Measurements from ENCODE around the gene SH2D4B.
"Not testable (repeated sequence)": the region's sequence is repeated elsewhere in the genome, so short reads cannot be mapped to it uniquely, and the experiment has no call there.

SH2D4B gene

GRCh38 chr10:80538481-80539185 lies 931 bp downstream of the SH2D4B start:
- Histone ChIP-seq H3K36me3 (ENCODE audit: control insufficient read depth, insufficient read depth, low read length) (no peaks in the 10 kb centered on the region), H3K27me3 (ENCODE audit: control insufficient read depth, insufficient read depth, low read length) (0 out of 2 replicates have a peak, but pooled peaks cover 2% of the 10 kb centered on the region), H3K27ac (ENCODE audit: low read depth, low read length) (no peak overlapping the region), H3K9me3 (ENCODE audit: control insufficient read depth, insufficient read depth, low read length) (no peaks in the 10 kb centered on the region), H3K9ac (ENCODE audit: low read depth, low read length) (no peak overlapping the region), H3K4me3 (ENCODE audit: low read depth, low read length) (no peak overlapping the region), H3K4me1 (ENCODE audit: control insufficient read depth, insufficient read depth, low read length) (no peaks in the 10 kb centered on the region)

GRCh38 chr10:80539421-80540031 lies 1.8 kb downstream of the SH2D4B start:
- Histone ChIP-seq H3K4me1 (ENCODE audit: control insufficient read depth, insufficient read depth, low read length) (no peaks in the 10 kb centered on the region), H3K36me3 (ENCODE audit: control insufficient read depth, insufficient read depth, low read length) (no peaks in the 10 kb centered on the region), H3K4me3 (ENCODE audit: low read depth, low read length) (no peak overlapping the region), H3K9me3 (ENCODE audit: control insufficient read depth, insufficient read depth, low read length) (no peaks in the 10 kb centered on the region), H3K27ac (ENCODE audit: low read depth, low read length) (no peak overlapping the region), H3K9ac (ENCODE audit: low read depth, low read length) (no peak overlapping the region), H3K27me3 (ENCODE audit: control insufficient read depth, insufficient read depth, low read length) (0 out of 2 replicates have a peak, but pooled peaks cover 2% of the 10 kb centered on the region)

- Histone ChIP-seq H3K9me3 (ENCODE audit: control insufficient read depth, insufficient read depth, low read length) (no peaks in the 10 kb centered on the region), H3K9ac (ENCODE audit: low read depth, low read length) (no peak overlapping the region), H3K27me3 (ENCODE audit: control insufficient read depth, insufficient read depth, low read length) (0 out of 2 replicates have a peak, but pooled peaks cover 2% of the 10 kb centered on the region), H3K4me3 (ENCODE audit: low read depth, low read length) (no peak overlapping the region), H3K4me1 (ENCODE audit: control insufficient read depth, insufficient read depth, low read length) (no peaks in the 10 kb centered on the region), H3K36me3 (ENCODE audit: control insufficient read depth, insufficient read depth, low read length) (no peaks in the 10 kb centered on the region), H3K27ac (ENCODE audit: low read depth, low read length) (no peak overlapping the region)
These were observed 2.4 kb downstream of the SH2D4B start for GRCh38 chr10:80540136-80540535.

- Histone ChIP-seq H3K27ac (ENCODE audit: low read depth, low read length) (no peak overlapping the region), H3K9ac (ENCODE audit: low read depth, low read length) (no peak overlapping the region), H3K4me1 (ENCODE audit: control insufficient read depth, insufficient read depth, low read length) (no peaks in the 10 kb centered on the region), H3K4me3 (ENCODE audit: low read depth, low read length) (no peak overlapping the region), H3K36me3 (ENCODE audit: control insufficient read depth, insufficient read depth, low read length) (no peaks in the 10 kb centered on the region), H3K9me3 (ENCODE audit: control insufficient read depth, insufficient read depth, low read length) (no peaks in the 10 kb centered on the region), H3K27me3 (ENCODE audit: control insufficient read depth, insufficient read depth, low read length) (0 out of 2 replicates have a peak, but pooled peaks cover 2% of the 10 kb centered on the region)
These were observed 2.9 kb downstream of the SH2D4B start for GRCh38 chr10:80540618-80540980.

- H3K9ac ChIP-seq (ENCODE audit: low read depth, low read length), result no peak overlapping the region
- no peaks in the 10 kb centered on the region for H3K9me3 ChIP-seq (ENCODE audit: control insufficient read depth, insufficient read depth, low read length)
- 0 out of 2 replicates have a peak, but pooled peaks cover 2% of the 10 kb centered on the region for H3K27me3 ChIP-seq (ENCODE audit: control insufficient read depth, insufficient read depth, low read length)
- H3K36me3 ChIP-seq (ENCODE audit: control insufficient read depth, insufficient read depth, low read length), result no peaks in the 10 kb centered on the region
- no peaks in the 10 kb centered on the region for H3K4me1 ChIP-seq (ENCODE audit: control insufficient read depth, insufficient read depth, low read length)
- H3K4me3 ChIP-seq (ENCODE audit: low read depth, low read length), result no peak overlapping the region
- no peak overlapping the region for H3K27ac ChIP-seq (ENCODE audit: low read depth, low read length)
These were observed 3.5 kb downstream of the SH2D4B start for GRCh38 chr10:80540981-80541750.

GRCh38 chr10:80542053-80542452 lies 4.4 kb downstream of the SH2D4B start:
- H3K36me3 ChIP-seq (ENCODE audit: control insufficient read depth, insufficient read depth, low read length), result no peaks in the 10 kb centered on the region
- no peak overlapping the region for H3K27ac ChIP-seq (ENCODE audit: low read depth, low read length)
- H3K27me3 ChIP-seq (ENCODE audit: control insufficient read depth, insufficient read depth, low read length), result no peaks in the 10 kb centered on the region
- H3K4me3 ChIP-seq (ENCODE audit: low read depth, low read length), result no peak overlapping the region
- no peak overlapping the region for H3K9ac ChIP-seq (ENCODE audit: low read depth, low read length)
- H3K4me1 ChIP-seq (ENCODE audit: control insufficient read depth, insufficient read depth, low read length), result no peaks in the 10 kb centered on the region
- H3K9me3 ChIP-seq (ENCODE audit: control insufficient read depth, insufficient read depth, low read length), result no peaks in the 10 kb centered on the region

- H3K9me3 ChIP-seq (ENCODE audit: control insufficient read depth, insufficient read depth, low read length), result no peaks in the 10 kb centered on the region
- H3K36me3 ChIP-seq (ENCODE audit: control insufficient read depth, insufficient read depth, low read length), result no peaks in the 10 kb centered on the region
- H3K27me3 ChIP-seq (ENCODE audit: control insufficient read depth, insufficient read depth, low read length), result no peaks in the 10 kb centered on the region
- H3K27ac ChIP-seq (ENCODE audit: low read depth, low read length), result no peak overlapping the region
- no peaks in the 10 kb centered on the region for H3K4me1 ChIP-seq (ENCODE audit: control insufficient read depth, insufficient read depth, low read length)
- no peak overlapping the region for H3K4me3 ChIP-seq (ENCODE audit: low read depth, low read length)
- no peak overlapping the region for H3K9ac ChIP-seq (ENCODE audit: low read depth, low read length)
These were observed 5.1 kb downstream of the SH2D4B start for GRCh38 chr10:80542652-80543318.

- not testable (repeated sequence) for H3K9me3 ChIP-seq (ENCODE audit: control insufficient read depth, insufficient read depth, low read length); H3K9ac ChIP-seq (ENCODE audit: low read depth, low read length); H3K36me3 ChIP-seq (ENCODE audit: control insufficient read depth, insufficient read depth, low read length); H3K4me1 ChIP-seq (ENCODE audit: control insufficient read depth, insufficient read depth, low read length); H3K4me3 ChIP-seq (ENCODE audit: low read depth, low read length); H3K27ac ChIP-seq (ENCODE audit: low read depth, low read length); H3K27me3 ChIP-seq (ENCODE audit: control insufficient read depth, insufficient read depth, low read length)
These were observed 5.6 kb downstream of the SH2D4B start for GRCh38 chr10:80543319-80543672.

GRCh38 chr10:80544316-80544953 lies 6.7 kb downstream of the SH2D4B start:
- H3K27ac ChIP-seq (ENCODE audit: low read depth, low read length), result no peak overlapping the region
- no peak overlapping the region for H3K4me3 ChIP-seq (ENCODE audit: low read depth, low read length)
- H3K9ac ChIP-seq (ENCODE audit: low read depth, low read length), result no peak overlapping the region
- H3K27me3 ChIP-seq (ENCODE audit: control insufficient read depth, insufficient read depth, low read length), result no peaks in the 10 kb centered on the region
- H3K9me3 ChIP-seq (ENCODE audit: control insufficient read depth, insufficient read depth, low read length), result no peaks in the 10 kb centered on the region
- no peaks in the 10 kb centered on the region for H3K36me3 ChIP-seq (ENCODE audit: control insufficient read depth, insufficient read depth, low read length)
- no peaks in the 10 kb centered on the region for H3K4me1 ChIP-seq (ENCODE audit: control insufficient read depth, insufficient read depth, low read length)

GRCh38 chr10:80545258-80545881 lies 7.7 kb downstream of the SH2D4B start:
- Histone ChIP-seq H3K27me3 (ENCODE audit: control insufficient read depth, insufficient read depth, low read length) (no peaks in the 10 kb centered on the region), H3K9me3 (ENCODE audit: control insufficient read depth, insufficient read depth, low read length) (no peaks in the 10 kb centered on the region), H3K4me3 (ENCODE audit: low read depth, low read length) (no peak overlapping the region), H3K9ac (ENCODE audit: low read depth, low read length) (no peak overlapping the region), H3K36me3 (ENCODE audit: control insufficient read depth, insufficient read depth, low read length) (no peaks in the 10 kb centered on the region), H3K4me1 (ENCODE audit: control insufficient read depth, insufficient read depth, low read length) (no peaks in the 10 kb centered on the region), H3K27ac (ENCODE audit: low read depth, low read length) (no peak overlapping the region)

Data from HUES48 (cell line).